HG03025 (cell line): ENCODE results near the gene MBP.

Experiments used
- ATAC-seq: cut with Tn5 transposase; IDR thresholded peaks from one replicate; pipeline ENCODE4 v1.9.1; 2021; ENCODE audit warnings: mild to moderate bottlenecking, moderate library complexity; ENCODE audit not compliant: unreplicated experiment, low FRiP score

The MBP gene

GRCh38 chr18:77132369-77133050, at the start of gene MBP:
MBP (minus strand) TSS chr18:77132783; CDS start chr18:77105261, 27,522 bp downstream.
- ATAC-seq, result peak; percentile 66

GRCh38 chr18:77181950-77182707, 49.5 kb upstream of the MBP start:
- no peak for ATAC-seq

DNA sequence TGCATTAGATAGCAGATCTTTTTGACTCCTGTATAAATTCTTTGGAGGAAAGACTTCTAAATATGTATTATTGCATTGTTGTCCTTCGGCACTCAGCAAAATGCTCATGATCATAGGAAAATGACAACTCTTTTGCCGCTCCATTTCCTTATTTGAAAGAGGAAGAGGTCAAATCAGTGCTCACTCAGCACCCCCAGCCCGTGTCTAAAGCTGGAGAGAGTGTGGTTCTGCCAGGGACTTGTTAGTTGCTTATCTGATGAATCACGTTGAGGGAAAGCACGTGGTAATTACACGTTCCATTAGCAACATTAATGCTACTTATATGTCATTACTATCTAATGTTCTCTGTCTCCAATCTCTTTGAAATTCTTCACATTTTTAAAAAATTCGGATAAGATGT, 46.0 kb upstream of the MBP start:
- no peak for ATAC-seq

DNA sequence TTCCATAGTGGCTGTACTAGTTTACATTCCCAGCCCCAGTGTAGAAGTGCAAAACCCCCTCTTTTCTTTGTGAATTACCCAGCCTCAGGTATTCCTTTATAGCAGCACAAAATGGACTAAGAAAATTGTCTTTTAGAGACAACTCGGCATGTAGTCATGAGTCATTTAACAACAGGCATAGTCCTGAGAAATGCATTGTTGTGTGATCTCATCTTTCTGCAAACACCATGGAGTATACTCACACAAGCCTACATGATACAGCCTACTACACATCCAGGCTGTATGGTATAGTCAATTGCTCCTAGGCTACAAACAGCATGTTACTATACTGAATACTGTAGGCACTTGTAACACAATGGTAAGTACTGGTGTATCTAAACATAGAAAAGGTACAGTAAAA, 44.4 kb upstream of the MBP start:
- ATAC-seq, result no peak

DNA sequence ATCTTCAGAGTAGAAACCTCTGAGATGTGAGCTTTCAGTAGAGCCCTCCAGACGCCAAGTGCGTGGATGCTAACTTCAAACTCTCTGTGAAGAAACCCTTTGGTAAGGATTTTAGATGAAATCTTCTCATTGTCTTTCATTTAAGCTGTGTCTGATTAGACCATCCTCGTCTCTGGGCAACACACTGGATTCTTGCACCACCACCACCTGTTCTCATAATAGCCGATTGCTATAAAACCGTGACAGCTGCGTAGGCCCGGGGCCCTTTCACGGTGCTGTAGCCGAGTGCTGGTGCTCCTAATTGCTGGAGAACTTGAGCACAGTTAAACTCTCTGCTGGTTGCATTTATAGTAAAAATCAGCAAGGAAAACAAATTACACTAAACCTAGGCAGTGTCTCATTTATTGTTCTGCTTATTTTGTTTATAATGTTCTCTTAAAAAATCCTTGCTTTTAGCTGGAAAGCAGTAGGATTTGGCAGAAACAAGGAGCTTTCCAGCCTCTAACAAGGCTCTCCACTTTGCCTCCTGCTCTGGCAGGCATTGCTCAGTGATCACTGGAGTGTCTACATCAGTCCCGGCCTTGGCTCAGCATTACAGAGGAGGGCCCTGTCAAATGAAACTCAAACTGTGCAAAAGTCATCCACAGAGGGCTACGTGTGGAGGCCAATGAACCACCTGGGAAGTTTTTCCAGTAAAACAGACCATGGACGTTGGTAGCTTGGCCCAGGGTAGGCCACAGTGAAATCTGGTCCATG, 40.9 kb upstream of the MBP start:
- no peak for ATAC-seq

GRCh38 chr18:77170890-77171410, 38.4 kb upstream of the MBP start:
- no peak for ATAC-seq

DNA sequence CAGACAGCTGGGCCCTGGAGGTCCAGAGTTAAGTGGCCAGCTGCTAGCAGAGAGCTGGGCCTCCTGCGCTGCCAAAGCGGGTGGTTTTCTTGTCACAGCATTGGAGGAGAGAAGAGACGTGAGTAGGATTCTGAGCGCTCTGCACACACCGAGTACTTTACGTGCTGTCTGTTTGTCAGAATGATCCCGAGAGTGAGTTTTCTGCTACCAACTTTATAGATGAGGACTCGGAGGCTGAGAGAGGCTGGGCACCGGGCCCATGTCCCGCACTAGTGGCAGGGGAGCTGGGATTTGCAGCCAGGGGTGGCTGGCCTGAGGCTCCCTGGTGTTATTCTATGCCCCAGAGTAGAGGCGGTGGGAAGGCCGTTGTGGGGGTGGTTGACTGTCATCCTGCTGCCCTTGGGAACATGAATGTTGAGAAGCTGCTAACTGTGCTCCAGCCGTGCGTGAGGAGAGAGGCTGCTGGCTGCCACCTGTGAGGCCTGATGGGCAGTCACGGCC, 36.3 kb upstream of the MBP start:
- ATAC-seq, result no peak

- ATAC-seq, result no peak
Observed at GRCh38 chr18:77167251-77167650, 34.7 kb upstream of the MBP start.

DNA sequence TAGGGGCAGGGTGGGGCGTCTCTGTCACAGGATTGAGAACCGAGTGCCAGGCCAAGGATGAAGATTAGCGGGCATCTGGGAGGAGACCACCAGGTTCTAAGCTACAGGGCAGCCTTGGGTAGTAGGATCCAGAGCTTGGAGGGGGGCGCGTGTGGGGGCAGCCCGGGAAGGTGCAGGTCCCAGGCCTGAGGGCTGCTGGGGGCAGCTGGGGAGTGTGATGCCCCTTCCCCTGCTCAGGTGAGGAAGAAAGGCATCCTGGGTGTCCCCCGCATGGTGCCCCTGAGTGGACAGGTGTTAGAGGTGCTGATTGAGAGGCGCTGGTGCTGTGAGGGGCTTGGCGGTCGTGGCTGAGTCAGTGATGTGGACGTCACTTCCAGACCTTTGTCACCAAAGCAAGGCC, 33.9 kb upstream of the MBP start:
- ATAC-seq, result no peak

DNA sequence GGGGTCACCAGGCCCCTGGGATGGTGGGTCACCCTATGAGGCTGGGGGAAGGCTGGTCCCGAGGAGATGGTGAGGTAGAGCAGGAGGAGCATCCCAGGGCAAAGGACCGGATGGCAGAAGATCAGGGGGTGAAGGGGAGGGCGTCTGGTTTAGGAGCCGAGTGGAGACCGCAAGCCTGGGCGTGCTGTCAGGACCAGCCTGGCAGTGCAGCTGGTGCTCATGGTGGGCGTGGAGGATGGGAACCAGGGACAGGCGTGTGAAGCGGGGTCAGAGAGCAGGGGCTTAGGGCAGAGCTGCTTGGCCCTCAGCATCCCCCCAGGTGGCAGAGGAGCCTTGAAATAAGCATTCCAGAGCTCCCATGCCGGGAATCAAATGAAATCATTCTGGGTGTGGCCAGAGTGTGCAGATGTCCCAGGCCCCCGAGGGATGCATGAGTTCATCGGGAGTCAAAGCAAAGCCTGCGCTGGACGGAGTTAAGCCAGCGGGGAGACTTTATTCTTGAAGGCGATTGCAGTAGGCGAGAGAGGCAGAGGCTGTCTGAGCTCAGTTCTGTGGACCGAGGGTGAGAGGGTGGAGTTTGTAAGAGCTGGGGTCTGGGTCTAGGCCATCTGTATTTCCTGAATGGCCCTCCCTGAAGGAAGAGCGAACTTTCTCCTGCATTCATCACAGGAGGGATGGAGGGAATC, 33.1 kb upstream of the MBP start:
- ATAC-seq, result no peak

DNA sequence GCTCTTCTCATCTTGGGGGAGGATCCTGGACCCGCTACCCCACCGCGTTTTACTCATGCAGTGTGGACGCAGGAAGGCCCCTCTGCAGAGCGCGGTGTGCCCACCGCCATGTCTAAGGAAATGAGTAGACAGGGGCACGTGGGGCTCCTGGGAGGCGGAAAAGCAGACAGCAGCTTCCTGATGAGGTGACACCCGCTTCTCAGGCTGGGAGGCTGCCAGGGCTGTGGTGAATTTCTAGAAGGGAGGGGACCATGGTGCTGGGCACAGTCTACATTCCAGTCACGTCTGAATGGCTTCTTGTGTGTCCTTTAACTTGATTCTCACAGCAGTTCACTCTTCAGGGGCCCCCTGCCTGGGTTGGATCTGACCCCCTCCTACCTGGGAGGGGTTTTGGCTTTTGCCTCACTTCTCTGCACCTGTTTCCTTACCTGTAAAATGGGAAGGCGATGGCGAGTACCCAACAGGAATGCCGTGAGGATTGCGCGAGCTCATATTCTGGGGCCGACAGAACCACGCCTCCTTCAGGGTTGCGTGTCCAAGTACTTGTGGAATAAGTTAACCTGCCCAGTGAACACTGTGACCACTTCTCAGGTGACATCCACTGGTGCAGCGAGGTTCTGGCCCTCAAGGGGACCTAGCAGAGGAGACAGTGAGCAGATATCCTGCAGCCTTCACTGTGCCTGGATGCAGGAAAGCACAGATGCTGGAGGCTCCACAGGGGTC, 32.3 kb upstream of the MBP start:
- ATAC-seq, result no peak

GRCh38 chr18:77164026-77164425, 31.4 kb upstream of the MBP start:
- no peak for ATAC-seq

DNA sequence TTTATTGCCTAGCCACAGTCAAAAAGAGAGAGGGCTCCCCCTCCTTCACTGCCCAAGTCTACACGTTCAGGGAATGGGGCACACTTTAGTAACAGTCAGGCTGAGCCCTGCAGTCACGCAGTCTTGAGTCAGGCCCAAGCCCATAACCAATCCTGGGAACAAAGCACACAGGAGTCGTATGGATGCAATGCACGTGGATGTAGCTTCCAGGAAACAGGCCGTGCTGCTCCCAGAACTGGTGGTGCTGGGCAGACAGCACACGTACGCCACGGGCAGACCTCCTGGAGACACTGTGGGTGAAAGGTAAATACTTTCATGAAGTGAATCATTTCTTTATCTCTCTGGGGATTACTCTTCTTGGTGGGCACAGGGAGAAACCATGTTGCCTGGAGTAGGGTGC, 30.0 kb upstream of the MBP start:
- ATAC-seq, result no peak

DNA sequence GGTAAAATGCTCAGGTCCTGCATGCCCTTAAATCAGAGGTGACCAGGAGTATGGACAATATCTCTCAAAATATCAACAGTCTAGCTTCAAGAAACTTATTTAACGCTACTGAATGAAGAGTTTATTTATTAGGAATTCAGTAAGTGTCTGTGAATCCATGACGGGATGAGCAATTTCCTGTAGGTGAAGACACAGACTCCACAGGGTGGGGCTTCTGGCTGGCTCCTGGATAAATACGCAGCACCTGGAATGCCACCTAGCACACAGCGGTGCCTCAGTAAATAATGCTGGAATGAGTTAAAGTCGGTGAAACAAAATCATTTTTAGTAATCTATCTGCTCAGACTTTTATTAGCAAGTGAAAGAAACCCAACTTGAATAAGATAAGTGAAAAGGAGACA, 29.4 kb upstream of the MBP start:
- no peak for ATAC-seq

DNA sequence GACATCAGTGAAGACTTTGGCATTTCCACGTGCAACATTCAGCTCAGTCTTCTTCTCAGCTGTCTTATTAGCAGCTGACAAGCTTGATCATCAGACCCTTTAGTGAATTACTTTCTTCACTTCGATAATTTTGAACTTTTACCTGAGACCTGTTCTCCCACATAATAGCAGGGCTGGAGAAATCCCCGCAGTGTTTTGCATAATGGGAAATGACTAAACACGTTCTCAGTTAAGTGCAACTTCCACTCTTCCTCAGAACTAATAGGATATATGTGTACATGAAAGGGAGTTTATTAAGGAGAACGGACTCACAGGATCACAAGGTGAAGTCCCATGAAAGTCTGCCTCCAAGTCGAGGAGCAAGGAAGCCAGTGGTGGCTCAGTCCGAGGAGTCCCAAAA, 28.8 kb upstream of the MBP start:
- ATAC-seq, result no peak

- ATAC-seq, result no peak
Observed at GRCh38 chr18:77160515-77160914, 27.9 kb upstream of the MBP start.

GRCh38 chr18:77157312-77157711, 24.7 kb upstream of the MBP start:
- no peak for ATAC-seq

DNA sequence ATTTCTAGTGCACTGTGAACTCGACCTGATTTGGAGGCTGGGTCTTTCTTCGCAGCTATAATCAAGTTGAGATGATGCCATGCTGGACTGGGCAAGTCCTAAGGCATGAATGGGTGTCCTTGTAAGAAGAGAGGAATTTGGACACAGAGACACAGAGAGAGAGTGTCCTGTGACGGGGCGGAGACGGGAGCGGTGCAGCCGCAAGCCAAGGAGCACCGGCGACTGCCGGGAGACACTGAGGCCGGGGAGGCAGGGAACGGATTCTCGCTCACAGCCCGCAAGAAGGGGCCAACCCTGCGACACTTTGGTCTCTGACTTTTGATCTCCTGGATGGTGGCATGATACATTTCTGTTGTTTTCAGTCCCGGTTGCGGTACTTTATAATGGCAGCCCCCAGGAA, 22.4 kb upstream of the MBP start:
- ATAC-seq, result no peak

- ATAC-seq, result no peak
Observed at GRCh38 chr18:77153404-77153803, 20.8 kb upstream of the MBP start.
